ENCODE measurements around the gene CHST15. TPM values are rescaled to one million over a fixed set of nuclear protein-coding genes. Genes with fewer than 3 reads are reported as not detected.

CHST15 gene
- total and polyA plus RNA-seq, 2 experiments from 2014 or later, result 0.06 to 0.11 TPM

DNA sequence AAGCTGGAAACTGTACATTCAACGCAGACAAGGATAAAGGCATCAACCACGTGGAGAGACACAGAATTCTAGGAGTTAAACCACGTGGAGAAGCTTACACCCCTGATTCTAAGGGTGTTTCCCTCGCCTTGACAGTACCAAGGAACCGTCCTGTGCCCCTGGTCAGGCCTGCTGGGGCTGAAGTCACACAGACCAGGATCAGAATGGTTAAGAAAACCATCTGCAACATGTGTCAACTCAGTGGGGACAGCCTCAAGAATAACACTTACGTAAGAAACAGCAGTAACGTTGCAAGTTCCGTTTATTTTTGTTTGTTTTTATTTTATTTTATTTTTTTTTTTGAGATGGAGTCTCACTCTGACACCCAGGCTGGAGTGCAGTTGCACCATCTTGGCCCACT is 55.6 kb downstream of the CHST15 start:
- Histone ChIP-seq H3F3A (ENCODE audit: insufficient read depth) (no peaks in the 10 kb centered on the region), H3K36me3 (ENCODE audit: low read depth) (no peaks in the 10 kb centered on the region), H2AFZ (no peak overlapping the region), H3K9me2 (ENCODE audit: insufficient read depth) (no peaks in the 10 kb centered on the region), H3K9me3 (ENCODE audit: low read depth) (no peaks in the 10 kb centered on the region), H3K4me2 (ENCODE audit: unreplicated experiment) (no peak overlapping the region), H3K27ac (no peak overlapping the region), H3K79me2 (ENCODE audit: insufficient read depth) (no peaks in the 10 kb centered on the region), H4K20me1 (ENCODE audit: insufficient read depth) (no peaks in the 10 kb centered on the region), H3K27me3 (replicated peaks; ENCODE audit: insufficient read depth) (peaks cover 33% of the 10 kb centered on the region; the same call in 1 of the 2 replicates), H3K9ac (no peak overlapping the region), H3K4me3 (no peak overlapping the region), H3K4me1 (ENCODE audit: insufficient read depth) (no peaks in the 10 kb centered on the region)
- 38 to 39% methylated on average over 8 of the region's 8 CpGs for WGBS, 2 experiments (ENCODE audit: low coverage in 1 of 2, low lambda C conversion rate in 2 of 2, missing lambda C conversion rate in 2 of 2)
- no peak for DNase-seq
- in situ Hi-C loops (cut with MboI), result no loop called here
- TF ChIP-seq EZH2phosphoT487 (IDR thresholded peaks at IDR 0.05; ENCODE audit: insufficient read depth, low read depth) (no peak), EZH2 (IDR thresholded peaks at IDR 0.05; ENCODE audit: insufficient read depth, poor library complexity, severe bottlenecking) (no peak)

DNA sequence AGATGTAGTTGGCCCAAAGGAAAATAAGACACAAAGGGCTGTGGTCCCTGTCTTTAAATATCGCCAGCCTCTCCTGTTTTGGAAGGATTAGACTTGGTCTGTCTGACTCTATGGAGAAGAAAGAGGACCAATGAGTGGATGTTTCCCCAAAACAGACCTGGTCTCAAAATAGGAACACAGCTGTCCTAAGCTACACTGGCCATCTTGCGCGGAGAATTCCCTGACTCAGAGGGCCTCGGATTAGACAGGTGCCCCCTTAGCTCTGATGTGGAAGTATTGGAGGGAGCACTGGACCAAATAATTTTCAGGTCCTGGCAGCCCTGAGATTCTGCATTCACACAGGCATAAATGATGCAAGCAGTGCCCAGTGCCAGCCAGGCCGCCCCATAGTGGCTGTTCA is 56.1 kb downstream of the CHST15 start:
- Histone ChIP-seq H3K9me3 (ENCODE audit: low read depth) (no peaks in the 10 kb centered on the region), H3K27me3 (replicated peaks; ENCODE audit: insufficient read depth) (peaks cover 35% of the 10 kb centered on the region; the same call in 1 of the 2 replicates), H3K4me1 (ENCODE audit: insufficient read depth) (no peaks in the 10 kb centered on the region), H3K79me2 (ENCODE audit: insufficient read depth) (no peaks in the 10 kb centered on the region), H3K9ac (no peak overlapping the region), H4K20me1 (ENCODE audit: insufficient read depth) (no peaks in the 10 kb centered on the region), H3K4me3 (no peak overlapping the region), H3F3A (ENCODE audit: insufficient read depth) (no peaks in the 10 kb centered on the region), H2AFZ (no peak overlapping the region), H3K9me2 (ENCODE audit: insufficient read depth) (no peaks in the 10 kb centered on the region), H3K36me3 (ENCODE audit: low read depth) (no peaks in the 10 kb centered on the region), H3K27ac (no peak overlapping the region), H3K4me2 (ENCODE audit: unreplicated experiment) (no peak overlapping the region)
- DNase-seq, result no peak
- TF ChIP-seq EZH2phosphoT487 (IDR thresholded peaks at IDR 0.05; ENCODE audit: insufficient read depth, low read depth), result no peak
- TF ChIP-seq EZH2 (IDR thresholded peaks at IDR 0.05; ENCODE audit: insufficient read depth, poor library complexity, severe bottlenecking), result no peak
- WGBS, 2 experiments (ENCODE audit: low coverage in 1 of 2, low lambda C conversion rate in 2 of 2, missing lambda C conversion rate in 2 of 2), result 56 to 66% methylated on average over 5 of the region's 5 CpGs
- in situ Hi-C loops (cut with MboI), result no loop called here

GRCh38 chr10:124036746-124037145 is 56.7 kb downstream of the CHST15 start:
- no peak overlapping the region for H3K4me3 ChIP-seq
- no peak overlapping the region for H3K4me2 ChIP-seq (ENCODE audit: unreplicated experiment)
- H3K27me3 ChIP-seq (replicated peaks; ENCODE audit: insufficient read depth), result peaks cover 40% of the 10 kb centered on the region
- H3K9ac ChIP-seq, result no peak overlapping the region
- H2AFZ ChIP-seq, result no peak overlapping the region
- no peaks in the 10 kb centered on the region for H3K4me1 ChIP-seq (ENCODE audit: insufficient read depth)
- TF ChIP-seq EZH2 (IDR thresholded peaks at IDR 0.05; ENCODE audit: insufficient read depth, poor library complexity, severe bottlenecking), result no peak
- no peak for TF ChIP-seq EZH2phosphoT487 (IDR thresholded peaks at IDR 0.05; ENCODE audit: insufficient read depth, low read depth)
- no peaks in the 10 kb centered on the region for H3K36me3 ChIP-seq (ENCODE audit: low read depth)
- 80 to 85% methylated on average over 8 of the region's 8 CpGs for WGBS, 2 experiments (ENCODE audit: low coverage in 1 of 2, low lambda C conversion rate in 2 of 2, missing lambda C conversion rate in 2 of 2)
- no peaks in the 10 kb centered on the region for H3F3A ChIP-seq (ENCODE audit: insufficient read depth)
- in situ Hi-C loops (cut with MboI), result no loop called here
- H3K79me2 ChIP-seq (ENCODE audit: insufficient read depth), result no peaks in the 10 kb centered on the region
- no peaks in the 10 kb centered on the region for H4K20me1 ChIP-seq (ENCODE audit: insufficient read depth)
- no peak for DNase-seq
- H3K27ac ChIP-seq, result no peak overlapping the region
- no peaks in the 10 kb centered on the region for H3K9me3 ChIP-seq (ENCODE audit: low read depth)
- no peaks in the 10 kb centered on the region for H3K9me2 ChIP-seq (ENCODE audit: insufficient read depth)

- no peak for DNase-seq
These were observed 57.4 kb downstream of the CHST15 start for GRCh38 chr10:124035928-124036558.

More at GRCh38 chr10:124035928-124036558, 57.4 kb downstream of the CHST15 start:
- H3K9me2 ChIP-seq (ENCODE audit: insufficient read depth), result no peaks in the 10 kb centered on the region
- peaks cover 46% of the 10 kb centered on the region for H3K27me3 ChIP-seq (replicated peaks; ENCODE audit: insufficient read depth)
- no peaks in the 10 kb centered on the region for H3K9me3 ChIP-seq (ENCODE audit: low read depth)
- 70 to 79% methylated on average over 20 to 21 of the region's 21 CpGs for WGBS, 2 experiments (ENCODE audit: low coverage in 1 of 2, low lambda C conversion rate in 2 of 2, missing lambda C conversion rate in 2 of 2)
- H3K79me2 ChIP-seq (ENCODE audit: insufficient read depth), result no peaks in the 10 kb centered on the region
- in situ Hi-C loops (cut with MboI), result no loop called here
- no peak overlapping the region for H3K4me3 ChIP-seq
- H3K9ac ChIP-seq, result no peak overlapping the region
- no peak for TF ChIP-seq EZH2 (IDR thresholded peaks at IDR 0.05; ENCODE audit: insufficient read depth, poor library complexity, severe bottlenecking)
- no peak overlapping the region for H3K4me2 ChIP-seq (ENCODE audit: unreplicated experiment)
- no peaks in the 10 kb centered on the region for H3F3A ChIP-seq (ENCODE audit: insufficient read depth)
- no peak overlapping the region for H3K27ac ChIP-seq
- no peaks in the 10 kb centered on the region for H3K4me1 ChIP-seq (ENCODE audit: insufficient read depth)
- no peaks in the 10 kb centered on the region for H4K20me1 ChIP-seq (ENCODE audit: insufficient read depth)
- H2AFZ ChIP-seq, result no peak overlapping the region
- H3K36me3 ChIP-seq (ENCODE audit: low read depth), result no peaks in the 10 kb centered on the region
